ENCODE data around the gene PPP6R2. TPM values are rescaled to one million over a fixed set of nuclear protein-coding genes. Genes with fewer than 3 reads are reported as not detected.

The PPP6R2 gene
- total RNA-seq, 4 donors from 2014 or later: 82.8 to 201 (median 111) TPM

DNA sequence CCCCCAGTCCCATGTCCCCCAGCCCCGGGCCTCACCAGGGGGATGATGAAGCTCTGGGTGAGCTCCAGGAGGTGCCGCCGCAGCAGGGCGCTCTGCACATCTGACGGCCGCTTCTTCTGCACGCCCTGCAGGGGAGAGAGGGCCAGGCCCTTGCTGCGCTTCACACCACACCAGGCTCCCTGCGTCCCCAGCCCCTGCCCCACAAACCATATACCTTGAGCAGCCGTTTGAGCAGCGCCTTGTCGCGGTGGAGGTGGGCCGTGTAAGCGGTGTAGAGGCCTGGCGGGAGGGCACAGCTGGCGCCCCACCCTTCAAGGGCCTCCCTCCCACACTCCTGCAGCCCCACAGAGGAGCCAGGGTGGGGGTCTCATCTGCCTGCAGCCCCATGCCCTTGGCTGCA lies 29.5 kb upstream of the PPP6R2 start:
- peak overlapping the region in 2 of 4 donors; percentile 36 to 41 for H3K4me3 ChIP-seq
- no peaks in the 10 kb centered on the region for H3K27me3 ChIP-seq
- H3K9me3 ChIP-seq: no peaks in the 10 kb centered on the region
- peaks cover 0 to 30% (median 18%) of the 10 kb centered on the region in 4 donors for H3K4me1 ChIP-seq
- H3K36me3 ChIP-seq: no peaks in the 10 kb centered on the region
- TF ChIP-seq CTCF (IDR thresholded peaks at IDR 0.05): no peak
- no peak for TF ChIP-seq POLR2A (IDR thresholded peaks at IDR 0.05)
- peak overlapping the region in 3 of 4 donors; percentile 46 to 89 (median 74) for H3K27ac ChIP-seq
- peak in 1 of 3 donors; percentile 54 for DNase-seq

- DNase-seq: no peak
- peak overlapping the region; percentile 46 to 89 (median 78) for H3K27ac ChIP-seq
Observed at GRCh38 chr22:50314081-50314454, 29.1 kb upstream of the PPP6R2 start.

DNA sequence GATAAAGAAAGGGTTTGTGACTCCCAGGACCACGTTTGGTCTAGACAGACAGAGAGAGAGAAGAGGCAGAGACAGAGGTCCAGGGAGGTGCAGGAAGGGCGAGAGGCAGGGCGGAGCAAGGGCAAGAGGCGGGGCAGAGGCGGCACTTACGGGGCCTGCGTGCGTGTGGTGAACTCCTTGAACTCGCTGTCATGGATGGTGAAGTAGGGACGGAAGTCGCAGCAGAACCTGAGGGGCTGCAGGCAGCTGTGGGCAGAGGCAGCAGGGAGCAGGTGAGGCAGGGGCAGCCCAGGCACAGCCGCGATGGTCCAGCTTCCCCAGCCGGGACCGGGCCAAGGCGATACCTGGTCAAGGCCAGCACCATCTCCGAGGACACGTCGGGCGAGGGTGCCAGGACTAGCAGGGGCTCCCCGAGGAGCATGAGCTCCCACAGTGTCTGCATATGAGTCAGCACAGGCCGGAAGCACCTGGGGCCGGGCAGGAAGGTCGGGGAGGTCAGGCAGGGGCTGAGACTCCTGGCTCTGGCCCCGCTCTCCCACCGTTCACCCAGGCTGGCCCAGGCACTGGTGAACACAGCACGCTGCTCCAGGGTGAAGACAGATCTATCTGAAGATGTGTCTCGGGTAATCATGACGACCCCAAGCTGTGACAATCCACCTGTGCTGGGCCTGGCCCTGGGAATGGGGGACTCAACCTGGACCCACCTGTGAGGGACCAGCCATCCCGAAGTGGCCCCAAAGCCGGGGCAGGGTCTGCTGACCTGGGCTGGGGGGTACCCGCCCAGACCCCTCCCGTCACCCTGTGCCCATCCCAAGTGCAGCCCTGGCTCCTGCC lies 28.5 kb upstream of the PPP6R2 start:
- Histone ChIP-seq H3K27ac (peak overlapping the region; percentile 46 to 89 (median 78)), H3K9me3 (no peaks in the 10 kb centered on the region), H3K4me1 (peaks cover 0 to 23% (median 15%) of the 10 kb centered on the region in 4 donors), H3K4me3 (peak overlapping the region; percentile 22 to 46 (median 38)), H3K36me3 (no peaks in the 10 kb centered on the region), H3K27me3 (no peaks in the 10 kb centered on the region)
- TF ChIP-seq POLR2A (IDR thresholded peaks at IDR 0.05) (peak in 1 of 2 donors; percentile 27), CTCF (IDR thresholded peaks at IDR 0.05) (no peak)
- peak; percentile 91 to 96 (median 91) for DNase-seq

More at GRCh38 chr22:50314081-50314454, 29.1 kb upstream of the PPP6R2 start:
- Histone ChIP-seq H3K36me3 (no peaks in the 10 kb centered on the region), H3K9me3 (no peaks in the 10 kb centered on the region), H3K4me3 (peak overlapping the region; percentile 22 to 46 (median 38)), H3K27me3 (no peaks in the 10 kb centered on the region), H3K4me1 (peaks cover 0 to 26% (median 17%) of the 10 kb centered on the region in 4 donors)
- TF ChIP-seq POLR2A (IDR thresholded peaks at IDR 0.05) (no peak), CTCF (IDR thresholded peaks at IDR 0.05) (no peak)

GRCh38 chr22:50315289-50316113 lies 27.6 kb upstream of the PPP6R2 start:
- Histone ChIP-seq H3K27me3 (no peaks in the 10 kb centered on the region), H3K4me1 (peaks cover 0 to 23% (median 15%) of the 10 kb centered on the region in 4 donors), H3K9me3 (no peaks in the 10 kb centered on the region), H3K36me3 (no peaks in the 10 kb centered on the region), H3K27ac (peak overlapping the region in 3 of 4 donors; percentile 74 to 89 (median 81)), H3K4me3 (peak overlapping the region in 1 of 4 donors; percentile 22)
- TF ChIP-seq CTCF (IDR thresholded peaks at IDR 0.05): no peak
- no peak for TF ChIP-seq POLR2A (IDR thresholded peaks at IDR 0.05)
- DNase-seq: peak in 1 of 3 donors; percentile 59
